Pancreas (tissue), 10 donors: ENCODE measurements around the gene RGMB. TPM values are rescaled to one million over a fixed set of nuclear protein-coding genes. Genes with fewer than 3 reads are reported as not detected.

Source experiments
- ATAC-seq, 4 donors: fragments of 200-7000 bp; cut with Tn5 transposase; one replicate each; pipeline versions ENCODE4 v1.8.0 to v1.9.1; 2020; ENCODE audit warnings: mild to moderate bottlenecking in 4 of 4, moderate library complexity in 4 of 4
- DNase-seq, 6 donors: peaks; one replicate each; pipeline ENCODE4 v3.0.0-alpha.2; 2020
- FAIRE-seq: peaks from 2 replicates; lab custom pipeline; 2012; peaks lifted over from hg19 to GRCh38; lab: Jason Lieb, UNC
- H3K27ac ChIP-seq, 4 donors: fragments of 200-600 bp; sonication (generic); 1 replicate in 3 of 4; 2 replicates in 1 of 4; pipeline versions ENCODE4 v1.5.0 to v1.8.0; 2020
- H3K27me3 ChIP-seq, 4 donors: fragments of 200-600 bp; one replicate each; pipeline ENCODE4 v1.8.0; 2021
- H3K36me3 ChIP-seq, 3 donors: fragments of 200-600 bp; sonication (generic) in 1 of 3; one replicate each; pipeline versions ENCODE4 v1.5.0 to v1.8.0; 2020 to 2021
- H3K4me1 ChIP-seq, 3 donors: fragments of 200-600 bp; one replicate each; pipeline ENCODE4 v1.8.0; 2021
- H3K4me3 ChIP-seq, 4 donors: fragments of 200-600 bp; sonication (generic) in 2 of 4; one replicate each; pipeline versions ENCODE4 v1.5.0 to v1.8.0; 2020 to 2021
- H3K9me3 ChIP-seq, 4 donors: fragments of 200-600 bp; one replicate each; pipeline ENCODE4 v1.8.0; 2021
- WGBS, 2 donors: extraction: QIAGEN DNeasy Blood & Tissue Kit; methylation state at CpG; one replicate each; pipeline ENCODE4 v1.1.7; 2013; 5-methylcytosine and 5-hydroxymethylcytosine counted together
- intact Hi-C, 3 donors: fragments of 100-400 bp; cut with DNase I; formaldehyde crosslinking; loops; one replicate each; pipeline versions ENCODE4 v1.11.1 to v1.14.2; 2022
- polyA plus RNA-seq, 2 donors: library from polyadenylated mRNA; stranded (reverse); fragments of 200-250 nt; gene quantifications; one replicate each; pipeline ENCODE4 v1.2.3, GENCODE V29; 2013
- total RNA-seq, 6 donors: library from RNA; stranded (reverse); fragmentation: NEBNext Ultra II Directional in 4 of 6; extraction: Animal tissue kit (Norgen Biotek cat#: 25700) in 4 of 6; gene quantifications; one replicate each; pipeline versions ENCODE4 v1.2.1 to v1.2.4, GENCODE V29; 2021 to 2023
- TF ChIP-seq, protein P1 (sequence below), 4 donors: fragments of 200-600 bp; sonication (generic) in 3 of 4; IDR thresholded peaks; one replicate each; pipeline versions ENCODE4 v1.5.0 to v1.8.0; 2021; ENCODE audit warnings: antibody characterized with exemption in 4 of 4
- donor health status: healthy with polysubstance abuse.
- donor health status: DM: no; HTN: no; CAD: no; lungs with moderate emphysema.
- donor health status: DM: no; HTN: no; CAD: no.
- donor health status: control.
- donor health status: control.
- donor health status: Bipolar disorder and iron deficiency.
- donor health status: DM: yes; HTN: yes; CAD: no.
- donor health status: DM: no; HTN: no; CAD: no.
- donor health status: DM: no; HTN: no; CAD: no.
- donor health status: DM: yes; HTN: yes; CAD: no.

The RGMB gene
- total and polyA plus RNA-seq, 8 donors = 2.7 to 15.3 (median 8.6) TPM

DNA sequence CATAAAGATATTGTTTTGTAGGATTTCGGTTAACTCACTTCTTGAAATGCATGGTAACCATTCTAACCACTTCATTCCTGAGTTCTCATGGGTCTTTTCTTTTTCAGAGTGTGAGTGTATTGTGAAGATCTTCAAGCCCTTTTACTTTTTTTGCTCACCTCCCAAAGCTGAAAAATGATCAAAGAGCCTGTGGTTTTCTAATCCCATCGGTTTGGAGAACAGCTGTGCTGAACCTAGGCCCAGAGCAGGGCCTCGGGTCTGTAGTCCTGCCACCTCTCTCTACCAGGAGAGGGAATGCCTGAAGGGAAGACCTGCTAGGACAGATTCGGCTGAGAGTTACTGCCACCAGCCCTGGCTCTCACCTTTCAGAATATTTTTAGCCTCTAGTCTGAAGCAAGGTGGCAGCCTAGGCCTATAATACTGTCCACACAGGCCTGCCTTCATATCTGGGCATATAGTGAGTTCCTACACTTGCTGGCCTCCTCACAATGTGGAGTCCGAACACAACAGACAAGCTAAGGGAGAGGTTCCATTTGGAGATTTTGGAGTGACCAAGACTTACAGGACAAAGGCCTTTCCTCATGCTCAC, 13.8 kb downstream of the RGMB start:
- Histone ChIP-seq H3K4me1 (peaks cover 26 to 45% (median 38%) of the 10 kb centered on the region in 3 donors), H3K36me3 (peaks cover 0 to 6% (median 0%) of the 10 kb centered on the region in 3 donors), H3K27me3 (no peaks in the 10 kb centered on the region), H3K9me3 (no peaks in the 10 kb centered on the region), H3K27ac (peak overlapping the region in 3 of 4 donors; percentile 8 to 48 (median 40)), H3K4me3 (no peak overlapping the region)
- intact Hi-C loops = no loop called here
- ATAC-seq = peak; percentile 22 to 56 (median 31)
- TF ChIP-seq, protein P1, sequence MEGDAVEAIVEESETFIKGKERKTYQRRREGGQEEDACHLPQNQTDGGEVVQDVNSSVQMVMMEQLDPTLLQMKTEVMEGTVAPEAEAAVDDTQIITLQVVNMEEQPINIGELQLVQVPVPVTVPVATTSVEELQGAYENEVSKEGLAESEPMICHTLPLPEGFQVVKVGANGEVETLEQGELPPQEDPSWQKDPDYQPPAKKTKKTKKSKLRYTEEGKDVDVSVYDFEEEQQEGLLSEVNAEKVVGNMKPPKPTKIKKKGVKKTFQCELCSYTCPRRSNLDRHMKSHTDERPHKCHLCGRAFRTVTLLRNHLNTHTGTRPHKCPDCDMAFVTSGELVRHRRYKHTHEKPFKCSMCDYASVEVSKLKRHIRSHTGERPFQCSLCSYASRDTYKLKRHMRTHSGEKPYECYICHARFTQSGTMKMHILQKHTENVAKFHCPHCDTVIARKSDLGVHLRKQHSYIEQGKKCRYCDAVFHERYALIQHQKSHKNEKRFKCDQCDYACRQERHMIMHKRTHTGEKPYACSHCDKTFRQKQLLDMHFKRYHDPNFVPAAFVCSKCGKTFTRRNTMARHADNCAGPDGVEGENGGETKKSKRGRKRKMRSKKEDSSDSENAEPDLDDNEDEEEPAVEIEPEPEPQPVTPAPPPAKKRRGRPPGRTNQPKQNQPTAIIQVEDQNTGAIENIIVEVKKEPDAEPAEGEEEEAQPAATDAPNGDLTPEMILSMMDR (IDR thresholded peaks at IDR 0.05) = no peak
- 58 to 59% methylated on average over 5 of the region's 5 CpGs for WGBS, 2 donors
- no peak for FAIRE-seq
- no peak for DNase-seq

DNA sequence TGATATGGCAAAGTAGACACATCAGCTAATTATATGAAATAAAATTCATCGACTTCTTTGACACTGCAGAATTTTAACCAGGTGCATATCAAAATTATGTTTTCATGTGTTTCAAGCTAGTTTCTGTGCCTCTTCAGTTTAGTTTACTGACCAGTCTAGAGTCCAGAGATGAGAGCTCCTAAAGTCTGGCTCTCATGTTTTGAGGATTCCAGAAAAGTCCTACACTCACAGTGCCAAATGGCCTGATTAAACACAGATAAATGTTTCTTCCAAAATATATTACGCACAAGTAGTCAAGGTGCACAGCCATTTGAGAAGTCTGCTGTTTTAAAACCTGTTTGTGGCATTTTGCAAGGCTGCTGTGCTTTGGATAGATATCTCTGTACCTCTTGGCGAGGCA, 15.6 kb downstream of the RGMB start:
- Histone ChIP-seq H3K27ac (no peak overlapping the region), H3K9me3 (no peaks in the 10 kb centered on the region), H3K36me3 (peaks cover 0 to 16% (median 8%) of the 10 kb centered on the region in 3 donors), H3K27me3 (no peaks in the 10 kb centered on the region), H3K4me1 (peaks cover 26 to 43% (median 38%) of the 10 kb centered on the region in 3 donors), H3K4me3 (no peak overlapping the region)
- FAIRE-seq (no peak), ATAC-seq (no peak), DNase-seq (no peak)
- 51 to 52% methylated on average over 3 of the region's 3 CpGs for WGBS, 2 donors
- TF ChIP-seq, protein P1 (IDR thresholded peaks at IDR 0.05) = no peak
- intact Hi-C loops = no loop called here

DNA sequence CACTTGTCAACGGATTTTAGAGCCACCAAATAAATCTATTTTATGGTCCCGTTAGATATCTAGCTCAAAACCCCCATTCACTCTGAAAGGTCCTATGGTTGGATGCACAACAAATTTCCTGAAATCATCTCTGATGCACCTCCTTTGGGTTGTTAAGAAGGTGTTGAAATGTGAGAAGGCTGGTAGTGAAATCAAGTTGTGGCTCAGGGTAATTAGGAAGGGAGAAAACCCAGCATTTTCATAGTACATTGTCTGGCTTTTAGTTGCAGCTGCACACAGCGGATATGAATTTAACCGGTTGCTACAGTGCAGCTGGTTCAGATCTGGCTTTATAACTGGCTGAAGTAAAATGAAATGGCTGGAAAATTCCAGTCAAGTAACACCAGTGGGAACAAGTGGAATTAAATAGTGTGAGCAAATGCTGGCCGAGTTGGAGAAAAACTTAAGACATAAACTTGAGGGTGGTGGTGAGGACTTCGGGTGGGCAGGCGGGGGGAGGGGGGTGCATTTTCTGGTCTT, 17.6 kb downstream of the RGMB start:
- Histone ChIP-seq H3K27ac (no peak overlapping the region), H3K4me3 (no peak overlapping the region), H3K4me1 (peaks cover 18 to 30% (median 26%) of the 10 kb centered on the region in 3 donors), H3K36me3 (peaks cover 0 to 17% (median 8%) of the 10 kb centered on the region in 3 donors), H3K27me3 (no peaks in the 10 kb centered on the region), H3K9me3 (no peaks in the 10 kb centered on the region)
- 83% methylated on average over 7 of the region's 7 CpGs for WGBS, 2 donors
- TF ChIP-seq, protein P1 (IDR thresholded peaks at IDR 0.05) = no peak
- ATAC-seq = no peak
- intact Hi-C loops = no loop called here
- no peak for DNase-seq
- FAIRE-seq = no peak

DNA sequence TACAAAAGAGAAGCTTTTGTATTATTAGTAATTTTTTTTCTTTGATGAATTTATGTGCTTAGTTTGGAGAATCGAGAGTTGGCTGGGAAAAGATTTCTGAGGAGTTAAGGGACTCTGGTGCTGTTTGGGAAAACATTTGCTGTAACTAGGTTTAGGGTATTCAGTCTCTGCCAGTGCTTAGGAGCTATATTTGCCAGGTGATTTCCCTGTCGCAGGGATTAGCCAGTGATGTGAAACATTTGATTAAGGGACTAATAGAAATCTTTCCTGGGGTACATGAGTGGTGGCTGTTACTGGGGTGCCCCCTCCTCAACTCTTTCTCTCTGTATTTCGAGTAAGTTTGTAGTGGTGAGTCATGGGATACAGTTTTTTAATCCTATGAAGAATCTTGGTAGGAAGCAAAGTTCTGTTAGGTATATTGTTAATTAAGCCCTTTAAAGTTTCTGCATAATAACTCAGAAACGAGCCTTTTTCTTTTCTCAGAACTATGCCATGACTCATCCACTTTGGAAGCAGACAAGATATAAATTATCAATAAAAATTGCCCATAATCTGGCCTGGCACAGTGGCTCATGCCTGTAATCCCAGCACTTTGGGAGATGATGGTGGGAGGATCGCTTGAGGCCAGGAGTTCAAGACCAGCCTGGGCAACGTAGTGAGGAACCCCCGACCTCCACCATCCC, 18.6 kb downstream of the RGMB start:
- Histone ChIP-seq H3K27ac (no peak overlapping the region), H3K4me3 (no peak overlapping the region), H3K27me3 (no peaks in the 10 kb centered on the region), H3K9me3 (no peaks in the 10 kb centered on the region), H3K36me3 (peaks cover 0 to 17% (median 8%) of the 10 kb centered on the region in 3 donors), H3K4me1 (peaks cover 11 to 21% (median 16%) of the 10 kb centered on the region in 3 donors)
- no peak for DNase-seq
- ATAC-seq = no peak
- intact Hi-C loops = no loop called here
- TF ChIP-seq, protein P1 (IDR thresholded peaks at IDR 0.05) = no peak
- no peak for FAIRE-seq
- WGBS, 2 donors = 62% methylated on average over 7 of the region's 7 CpGs
